ENCODE measurements around the gene NSF.
"Not testable (repeated sequence)": the region's sequence is repeated elsewhere in the genome, so short reads cannot be mapped to it uniquely, and the experiment has no call there.

NSF gene

DNA sequence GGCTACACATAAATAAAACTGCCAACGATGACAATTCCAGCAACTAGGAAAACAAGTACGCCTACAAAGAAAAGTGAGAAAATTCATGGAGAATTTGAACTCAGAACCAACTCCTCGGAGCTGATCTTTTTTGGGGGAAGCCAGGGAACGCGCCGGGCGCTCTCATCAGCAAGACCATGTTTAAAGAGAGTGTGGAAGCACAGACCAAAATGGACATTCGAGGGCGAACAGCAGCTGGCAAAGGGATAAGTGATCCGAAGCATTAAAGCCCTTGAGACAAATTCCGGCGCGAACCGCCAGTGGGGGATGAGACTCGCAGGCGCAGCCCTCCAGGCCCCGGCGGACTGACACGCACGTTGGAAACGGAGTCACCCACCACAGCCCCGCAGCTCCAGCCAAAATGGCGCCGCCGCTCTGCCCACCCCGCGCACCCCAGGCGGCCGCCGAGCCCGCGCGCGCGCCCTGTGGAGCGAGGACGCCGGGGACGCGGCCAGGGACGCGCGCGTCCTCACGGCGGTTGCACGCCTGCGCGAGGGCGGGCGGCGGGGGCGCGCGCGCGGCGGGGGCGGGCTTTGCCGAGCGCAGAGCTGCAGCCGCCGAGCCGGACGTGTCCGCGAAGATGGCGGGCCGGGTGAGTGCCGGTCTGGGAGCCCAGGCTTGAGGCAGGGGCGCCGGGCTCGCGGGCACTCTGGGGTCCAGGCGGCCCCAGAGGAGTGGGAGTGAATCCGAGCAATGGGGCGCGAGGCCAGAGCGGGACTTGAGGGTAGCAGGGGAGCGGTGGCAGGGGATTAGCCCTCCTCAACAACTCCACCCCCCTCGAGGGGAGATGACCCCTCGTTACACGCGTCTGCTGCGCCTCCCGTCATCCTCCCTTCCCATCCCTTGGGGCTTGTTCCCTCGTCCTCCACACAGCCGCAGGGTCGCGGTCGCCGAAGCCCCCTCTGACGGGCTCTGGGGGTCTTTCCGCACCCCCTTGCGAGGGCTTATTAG, at the start of gene NSF:
TSS of gene NSF (plus strand) at position 513 of the 990 bp plus-strand sequence. CDS start at position 620, 107 bp downstream.
- not testable (repeated sequence) for DNase-seq (ENCODE audit: low spot score)

- DNase-seq (ENCODE audit: low spot score), result not testable (repeated sequence)
Measured at GRCh38 chr17:46548607-46549006, 41.9 kb upstream of the NSF start.

DNA sequence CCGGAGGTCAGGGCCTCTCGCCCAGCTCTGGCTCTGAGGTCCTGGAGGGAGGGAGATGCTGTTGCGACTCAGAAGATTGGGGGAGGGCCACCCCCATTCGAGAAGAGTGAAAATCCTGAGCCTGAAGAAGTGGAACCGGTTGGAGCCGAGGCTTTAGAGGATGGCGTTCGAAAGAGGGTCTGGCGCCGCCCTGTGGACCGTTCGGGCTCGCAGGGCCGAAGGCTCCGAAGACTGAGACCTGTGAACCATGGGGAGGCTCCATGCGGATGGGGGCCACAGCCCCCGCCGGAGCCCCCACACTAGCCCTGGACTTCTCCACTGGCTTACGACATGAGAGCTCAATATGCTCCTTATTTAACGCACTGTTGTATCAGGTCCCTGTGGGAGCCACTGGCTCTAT, 31.3 kb upstream of the NSF start:
- not testable (repeated sequence) for DNase-seq (ENCODE audit: low spot score)

- not testable (repeated sequence) for DNase-seq (ENCODE audit: low spot score)
Measured at GRCh38 chr17:46560048-46560447, 30.4 kb upstream of the NSF start.

DNA sequence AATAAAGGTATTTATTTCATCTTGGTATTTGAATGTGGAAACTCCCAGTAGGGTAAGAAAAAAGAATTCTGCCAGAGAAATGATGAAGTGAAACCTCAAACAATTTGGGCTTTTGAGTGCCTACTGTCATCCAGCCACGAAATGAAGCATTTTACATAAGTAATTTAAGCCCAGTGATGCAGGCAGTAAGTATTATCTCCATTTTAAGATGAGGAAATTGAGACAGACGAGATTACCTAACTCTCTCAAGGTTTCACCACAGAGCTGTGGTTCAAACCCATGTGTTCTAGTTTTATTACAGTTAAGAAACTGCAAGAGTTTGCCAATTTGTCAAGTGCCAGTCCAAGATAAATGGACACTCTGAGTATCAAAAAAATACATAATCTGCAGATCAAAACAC, 24.2 kb upstream of the NSF start:
- not testable (repeated sequence) for DNase-seq (ENCODE audit: low spot score)

DNA sequence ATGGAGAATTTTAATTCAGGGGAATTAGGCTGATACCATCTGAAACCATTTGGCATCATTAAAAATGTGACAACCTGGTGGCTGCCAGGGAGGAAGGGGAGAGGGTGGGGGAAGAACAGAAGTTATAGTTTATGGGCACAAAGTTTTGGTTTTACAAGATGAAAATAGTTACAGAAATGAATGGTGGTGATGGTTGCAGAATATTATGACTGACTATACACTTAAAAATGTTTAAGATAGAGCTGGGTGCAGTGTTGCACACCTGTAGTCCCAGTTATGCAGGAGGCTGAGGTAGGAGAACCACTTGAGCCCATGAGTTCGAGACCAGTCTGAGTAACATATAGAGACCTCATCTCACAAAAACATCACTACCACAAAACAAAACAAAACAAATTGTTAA, 23.5 kb upstream of the NSF start:
- DNase-seq (ENCODE audit: low spot score), result not testable (repeated sequence)

DNA sequence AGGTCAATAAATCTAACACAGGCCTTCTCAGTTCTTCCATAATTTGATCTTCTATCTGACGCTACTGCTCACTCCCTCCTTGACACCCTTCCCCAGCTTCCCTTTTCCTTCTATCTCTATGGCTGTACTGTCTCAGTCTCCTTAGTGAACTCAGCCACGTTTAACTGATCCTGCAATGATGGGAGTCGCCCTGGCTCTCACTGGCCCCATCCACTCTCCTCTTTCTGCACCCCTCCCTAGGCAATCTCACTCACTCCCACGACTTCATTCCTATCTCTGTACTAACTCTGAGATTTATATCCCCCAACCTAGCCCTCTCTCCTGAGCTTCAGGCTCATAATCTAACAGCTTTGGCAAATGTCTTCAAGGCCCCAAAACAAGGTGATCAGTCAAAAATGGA, 18.7 kb upstream of the NSF start:
- DNase-seq (ENCODE audit: low spot score), result not testable (repeated sequence)

DNA sequence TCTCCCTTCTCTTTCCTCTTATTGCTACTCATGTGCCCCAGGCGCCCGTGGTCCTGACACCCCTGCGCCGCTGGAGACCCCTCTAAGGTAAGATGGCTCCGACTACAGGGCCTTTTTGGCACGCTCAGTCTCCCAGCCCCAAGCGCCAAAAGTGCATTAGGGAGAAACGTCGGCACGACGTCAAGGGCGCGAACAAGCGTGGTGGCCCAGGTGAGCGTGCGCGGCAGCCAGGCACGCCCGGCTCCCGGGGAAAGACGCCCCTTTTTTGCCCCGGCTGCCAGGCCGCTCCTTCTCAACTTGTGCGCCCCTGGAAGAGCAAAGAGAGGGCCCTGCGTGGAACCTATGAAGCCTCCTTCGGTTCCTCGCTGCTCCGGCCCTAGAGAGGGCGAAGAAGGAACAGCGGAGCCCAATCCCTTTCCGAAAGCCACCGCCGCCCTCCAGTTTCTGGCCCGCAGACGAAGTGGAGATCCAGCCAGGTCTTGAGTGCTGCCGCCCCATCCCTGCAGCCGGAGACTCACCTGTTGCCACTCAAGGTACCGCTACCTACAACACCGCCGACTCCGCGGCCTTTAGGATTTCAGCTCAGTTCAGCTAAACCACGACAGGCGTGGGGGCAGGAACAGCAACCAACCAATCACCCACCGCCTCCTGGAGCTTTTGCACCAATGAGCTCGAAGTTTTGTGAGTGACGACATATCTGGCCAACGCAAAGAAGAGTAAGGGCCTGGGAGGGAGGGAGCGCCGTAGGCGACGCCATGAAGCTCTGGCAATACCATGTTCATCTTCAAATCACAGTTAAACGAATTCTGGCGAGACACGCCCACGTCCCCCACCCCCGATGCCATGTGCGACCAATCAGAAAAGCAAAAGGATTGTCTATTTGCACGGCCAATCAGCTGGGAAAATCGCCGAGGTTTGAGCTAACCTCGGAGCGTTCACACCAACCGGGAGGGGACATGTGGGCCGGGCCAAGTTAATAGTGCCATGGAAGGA, 11.1 kb upstream of the NSF start, which contains the start of gene ARL17A:
TSS of gene ARL17A (minus strand) at position 609 of the 993 bp plus-strand sequence. CDS start 3,369 bp downstream, outside the sequence.
- not testable (repeated sequence) for DNase-seq (ENCODE audit: low spot score)

DNA sequence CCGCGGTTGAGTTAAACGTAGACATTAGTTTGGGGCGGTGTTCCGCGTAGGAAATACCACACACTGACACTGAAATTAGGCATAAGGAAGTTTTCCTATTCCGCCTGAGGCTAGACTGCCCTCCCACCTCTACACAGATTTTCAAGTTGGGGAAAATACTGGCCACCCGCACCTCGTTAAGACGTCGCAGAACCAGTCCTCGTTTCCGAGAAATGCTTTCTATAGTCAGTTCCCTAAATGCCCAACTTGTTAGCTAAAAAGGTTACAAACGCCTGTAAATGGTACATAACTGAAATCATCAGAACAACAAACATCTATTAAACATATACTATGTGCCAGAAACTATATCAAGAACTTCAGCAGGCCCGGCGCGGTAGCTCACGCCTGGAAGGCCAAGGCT, 10.4 kb upstream of the NSF start:
- not testable (repeated sequence) for DNase-seq (ENCODE audit: low spot score)

- not testable (repeated sequence) for DNase-seq (ENCODE audit: low spot score)
Measured at GRCh38 chr17:46585444-46585843, 5.0 kb upstream of the NSF start.

DNA sequence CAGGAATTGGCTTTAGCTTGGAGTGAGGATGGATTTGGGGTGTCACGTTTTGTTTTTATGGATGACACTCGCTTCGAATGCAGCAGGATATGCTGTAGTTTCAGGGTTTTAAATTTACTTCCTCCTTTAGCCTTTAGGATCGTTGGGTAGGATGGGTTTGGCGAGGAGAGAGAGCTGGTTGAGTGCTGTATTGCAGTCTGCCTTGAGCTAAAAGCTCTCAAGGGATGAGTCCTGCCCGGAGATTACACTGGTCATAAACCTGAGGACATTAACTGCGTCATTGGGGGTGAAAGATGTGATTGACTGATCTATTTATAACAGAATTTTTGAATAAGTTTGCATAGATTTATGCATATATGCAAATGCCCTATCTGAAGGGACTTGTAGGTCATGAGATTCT, 863 bp downstream of the NSF start:
- DNase-seq (ENCODE audit: low spot score), result not testable (repeated sequence)

DNA sequence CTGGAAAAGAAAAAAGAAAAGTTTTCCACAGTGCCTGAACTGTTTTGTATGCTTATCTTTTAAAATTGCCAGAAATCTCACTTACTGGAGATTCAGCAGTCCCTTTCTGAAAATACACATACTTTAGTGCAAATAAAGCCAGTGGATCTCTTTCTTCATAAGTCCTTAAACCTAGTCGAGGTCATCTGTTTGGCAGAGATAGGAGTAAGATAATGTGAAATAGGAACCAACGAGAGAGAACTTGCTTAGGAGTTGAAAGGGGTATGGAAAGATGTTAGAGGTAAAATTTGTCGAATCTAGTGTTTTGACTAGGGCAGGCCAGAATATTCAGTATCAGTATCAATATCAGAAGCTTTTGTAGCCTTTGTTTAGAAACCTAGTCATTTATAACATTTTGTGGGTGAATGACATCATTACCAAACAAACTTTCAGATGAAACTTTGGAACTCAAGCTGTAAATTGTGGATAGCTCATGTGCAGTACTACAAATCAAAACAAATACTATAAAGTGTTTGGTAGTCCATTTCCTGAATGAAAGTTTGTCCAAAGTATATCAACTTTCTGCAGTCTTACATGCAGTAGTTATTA, 8.0 kb downstream of the NSF start:
- DNase-seq (ENCODE audit: low spot score), result not testable (repeated sequence)

DNA sequence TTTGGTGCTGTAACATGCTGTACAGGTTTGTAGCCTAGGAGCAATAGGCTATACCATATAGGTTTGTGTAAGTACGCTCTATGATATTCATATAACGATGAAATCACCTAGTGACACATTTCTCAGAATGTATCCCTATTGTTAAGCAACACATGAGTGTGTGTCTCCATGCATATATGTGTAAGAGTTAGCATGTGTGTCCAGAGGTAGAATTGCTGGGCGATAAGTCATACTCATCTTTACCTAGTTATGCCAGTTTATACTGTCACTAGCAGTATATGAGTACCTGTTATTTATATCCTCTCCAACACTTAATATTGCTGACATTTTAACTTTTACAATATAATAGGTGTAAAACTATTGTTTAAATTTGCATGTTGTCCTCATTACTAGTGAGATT, 10.3 kb downstream of the NSF start:
- DNase-seq (ENCODE audit: low spot score), result not testable (repeated sequence)

DNA sequence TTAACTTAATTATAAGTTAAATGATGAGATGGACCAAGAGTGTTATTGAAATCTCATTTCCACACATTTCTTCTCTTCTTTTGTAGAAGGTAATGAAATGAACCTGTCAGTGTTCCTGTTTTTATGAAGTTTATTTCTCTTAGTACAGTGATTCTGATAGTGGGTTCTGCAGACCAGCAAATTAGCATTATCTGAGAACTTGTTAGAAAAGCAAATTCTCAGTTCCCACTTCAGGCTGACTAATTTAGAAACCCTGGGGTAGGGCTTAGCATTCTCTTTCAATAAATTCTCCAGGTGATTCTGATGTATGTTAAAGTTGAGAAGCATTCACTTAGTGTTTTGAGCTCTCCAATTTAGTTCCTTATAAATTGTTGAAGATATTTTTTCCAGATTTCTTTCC, 12.7 kb downstream of the NSF start:
- not testable (repeated sequence) for DNase-seq (ENCODE audit: low spot score)

GRCh38 chr17:46611304-46611703, 20.8 kb downstream of the NSF start:
- DNase-seq (ENCODE audit: low spot score), result not testable (repeated sequence)

DNA sequence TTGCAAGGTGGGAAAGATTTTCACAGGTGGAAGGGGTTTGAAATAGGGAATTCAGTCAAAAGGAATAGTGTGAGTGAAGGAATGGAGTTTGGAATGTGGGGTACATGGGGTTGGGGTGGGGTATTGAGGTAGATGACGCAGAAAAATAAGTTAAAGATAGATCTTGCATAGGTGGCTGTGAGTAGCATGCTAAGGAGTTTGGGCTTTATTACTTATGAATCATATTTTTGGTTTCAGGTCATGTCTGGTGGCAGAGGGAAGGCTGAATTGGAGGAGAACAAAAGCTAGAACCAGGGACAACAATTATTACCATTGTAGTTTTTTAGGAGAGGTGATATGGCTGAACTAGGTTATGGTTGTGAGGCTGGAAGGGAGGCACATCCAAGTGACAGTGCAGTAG, 23.4 kb downstream of the NSF start:
- not testable (repeated sequence) for DNase-seq (ENCODE audit: low spot score)

GRCh38 chr17:46617121-46617520, 26.7 kb downstream of the NSF start:
- DNase-seq (ENCODE audit: low spot score), result not testable (repeated sequence)

GRCh38 chr17:46618975-46619374, 28.5 kb downstream of the NSF start:
- not testable (repeated sequence) for DNase-seq (ENCODE audit: low spot score)

GRCh38 chr17:46623790-46624189, 33.3 kb downstream of the NSF start:
- DNase-seq (ENCODE audit: low spot score), result not testable (repeated sequence)

- DNase-seq (ENCODE audit: low spot score), result not testable (repeated sequence)
Measured at GRCh38 chr17:46624726-46625125, 34.3 kb downstream of the NSF start.

DNA sequence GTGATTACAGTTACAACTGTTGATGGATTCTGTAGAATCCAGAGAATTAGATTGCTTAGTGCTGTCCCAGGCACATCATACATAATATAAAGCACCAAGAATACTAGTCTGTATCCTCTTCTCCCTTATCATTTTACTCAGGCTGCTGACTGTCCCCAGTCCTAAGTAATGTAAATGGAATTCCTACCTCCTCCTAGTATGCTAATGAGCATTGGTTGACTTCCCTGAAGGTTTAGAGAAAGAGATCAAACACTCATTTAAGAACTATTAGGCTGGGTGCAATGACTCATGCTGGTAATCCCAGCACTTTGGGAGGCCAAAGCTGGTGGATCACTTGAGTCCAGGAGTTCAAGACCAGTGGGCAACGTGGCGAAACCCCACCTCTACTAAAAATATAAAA, 37.0 kb downstream of the NSF start:
- DNase-seq (ENCODE audit: low spot score), result not testable (repeated sequence)
